Measurements from ENCODE around the gene SMIM29. TPM values are rescaled to one million over a fixed set of nuclear protein-coding genes. Genes with fewer than 3 reads are reported as not detected.

The SMIM29 gene
- total RNA-seq, 1 experiment from 2014 or later: 5.4 TPM

DNA sequence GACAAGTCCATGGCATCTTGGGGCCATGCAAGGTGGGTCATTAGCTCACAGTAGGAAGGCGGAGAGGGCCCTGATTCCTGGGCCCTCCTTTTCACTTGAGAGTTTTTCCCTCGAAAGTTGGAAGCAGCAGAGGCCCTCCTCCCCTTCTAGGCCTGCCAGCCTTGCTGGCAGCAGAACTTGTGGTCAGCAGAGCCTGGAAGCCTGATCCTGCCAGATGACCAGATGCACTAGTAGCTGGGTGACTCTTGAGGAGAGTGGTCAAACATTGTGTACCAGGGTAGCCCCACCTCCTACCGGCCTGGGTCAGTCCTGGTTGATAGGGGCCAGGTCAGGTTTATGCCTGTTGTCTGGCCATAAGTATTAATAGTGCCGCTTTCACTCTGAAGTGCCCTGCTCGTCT lies 15.9 kb downstream of the SMIM29 start:
- Mint-ChIP-seq H3K36me3 (ENCODE audit: insufficient read depth in 1 of 3, low read depth in 3 of 3) (no peaks in the 10 kb centered on the region), H3K9me3 (no peaks in the 10 kb centered on the region; a peak in 1 of 5 replicates), H3K27ac (no peak overlapping the region; a peak in 1 of 7 replicates), H3K27me3 (ENCODE audit: low read depth) (no peaks in the 10 kb centered on the region), H3K4me1 (peaks cover 15 to 24% of the 10 kb centered on the region in 2 experiments), H3K4me3 (no peak overlapping the region)
- H2AK5ac ChIP-seq (ENCODE audit: insufficient read length, low read length): no peak overlapping the region
- H3K56ac ChIP-seq (ENCODE audit: insufficient read length, low read depth, low read length): no peak overlapping the region
- no peak for DNase-seq
- peaks cover 7% of the 10 kb centered on the region; the same call in 1 of the 2 replicates for H3K4me1 ChIP-seq (ENCODE audit: insufficient read depth, low read length)
- no peak overlapping the region for H3T11ph ChIP-seq (ENCODE audit: low read length)
- H3K23me2 ChIP-seq (ENCODE audit: insufficient read length, low read depth, low read length, poor library complexity, severe bottlenecking): peaks cover 12% of the 10 kb centered on the region
- no peak overlapping the region for H3K4me2 ChIP-seq (ENCODE audit: insufficient read depth, insufficient read length, low read length)
- no peaks in the 10 kb centered on the region for H4K20me1 ChIP-seq (ENCODE audit: control insufficient read depth, insufficient read depth, insufficient read length)
- no CpG with 5 or more reads among the region's 5 CpGs for WGBS (ENCODE audit: extremely low coverage, insufficient read length, low lambda C conversion rate)
- H2BK15ac ChIP-seq (ENCODE audit: low read depth, low read length): no peak overlapping the region
- no peak overlapping the region for H3K9ac ChIP-seq (ENCODE audit: extremely low read depth, insufficient read length, low read length)
- H3K9me3 ChIP-seq (ENCODE audit: control insufficient read depth, low read depth, low read length): no peaks in the 10 kb centered on the region
- H4K5ac ChIP-seq (ENCODE audit: insufficient read length, low read depth, low read length): no peak overlapping the region
- TF ChIP-seq, protein P1, sequence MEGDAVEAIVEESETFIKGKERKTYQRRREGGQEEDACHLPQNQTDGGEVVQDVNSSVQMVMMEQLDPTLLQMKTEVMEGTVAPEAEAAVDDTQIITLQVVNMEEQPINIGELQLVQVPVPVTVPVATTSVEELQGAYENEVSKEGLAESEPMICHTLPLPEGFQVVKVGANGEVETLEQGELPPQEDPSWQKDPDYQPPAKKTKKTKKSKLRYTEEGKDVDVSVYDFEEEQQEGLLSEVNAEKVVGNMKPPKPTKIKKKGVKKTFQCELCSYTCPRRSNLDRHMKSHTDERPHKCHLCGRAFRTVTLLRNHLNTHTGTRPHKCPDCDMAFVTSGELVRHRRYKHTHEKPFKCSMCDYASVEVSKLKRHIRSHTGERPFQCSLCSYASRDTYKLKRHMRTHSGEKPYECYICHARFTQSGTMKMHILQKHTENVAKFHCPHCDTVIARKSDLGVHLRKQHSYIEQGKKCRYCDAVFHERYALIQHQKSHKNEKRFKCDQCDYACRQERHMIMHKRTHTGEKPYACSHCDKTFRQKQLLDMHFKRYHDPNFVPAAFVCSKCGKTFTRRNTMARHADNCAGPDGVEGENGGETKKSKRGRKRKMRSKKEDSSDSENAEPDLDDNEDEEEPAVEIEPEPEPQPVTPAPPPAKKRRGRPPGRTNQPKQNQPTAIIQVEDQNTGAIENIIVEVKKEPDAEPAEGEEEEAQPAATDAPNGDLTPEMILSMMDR (conservative IDR thresholded peaks at IDR 0.05): no peak
- H3K18ac ChIP-seq (ENCODE audit: insufficient read length, low read depth, low read length): no peak overlapping the region
- H4K91ac ChIP-seq (ENCODE audit: insufficient read length, low read depth, low read length): no peak overlapping the region
- peaks cover 3% of the 10 kb centered on the region; the same call in 1 of the 2 replicates for H3K79me2 ChIP-seq (ENCODE audit: insufficient read depth, low read length)
- no peak overlapping the region for H3K27ac ChIP-seq (ENCODE audit: insufficient read length, low read depth, low read length)
- H2BK5ac ChIP-seq (ENCODE audit: insufficient read length, low read length): no peak overlapping the region
- H2BK12ac ChIP-seq (ENCODE audit: insufficient read length, low read depth, low read length): no peak overlapping the region
- no peaks in the 10 kb centered on the region for H3K27me3 ChIP-seq (ENCODE audit: insufficient read depth, low read length)
- no peak overlapping the region for H2AFZ ChIP-seq (ENCODE audit: low read length)
- no peak overlapping the region for H3K4ac ChIP-seq (ENCODE audit: low read depth, low read length)
- H3K23ac ChIP-seq (ENCODE audit: insufficient read length, low read depth, low read length): no peak overlapping the region
- no peaks in the 10 kb centered on the region for H3K79me1 ChIP-seq (ENCODE audit: insufficient read depth, low read depth, low read length, poor library complexity, severe bottlenecking)
- H2BK20ac ChIP-seq (ENCODE audit: low read depth, low read length, poor library complexity, severe bottlenecking): no peak overlapping the region
- no peak overlapping the region for H3K14ac ChIP-seq (ENCODE audit: insufficient read depth, low read length)
- no peak overlapping the region for H4K8ac ChIP-seq (replicated peaks; ENCODE audit: insufficient read length, low read depth, low read length)
- H2BK120ac ChIP-seq (ENCODE audit: low read depth, low read length, poor library complexity, severe bottlenecking): no peak overlapping the region
